ENCODE data around the gene GPR63. TPM values are rescaled to one million over a fixed set of nuclear protein-coding genes. Genes with fewer than 3 reads are reported as not detected.
"Not testable (repeated sequence)": the region's sequence is repeated elsewhere in the genome, so short reads cannot be mapped to it uniquely, and the experiment has no call there.

Gene GPR63
- total RNA-seq (ENCODE audit: low replicate concordance): 13.2 and 18.2 TPM in 2 replicates

DNA sequence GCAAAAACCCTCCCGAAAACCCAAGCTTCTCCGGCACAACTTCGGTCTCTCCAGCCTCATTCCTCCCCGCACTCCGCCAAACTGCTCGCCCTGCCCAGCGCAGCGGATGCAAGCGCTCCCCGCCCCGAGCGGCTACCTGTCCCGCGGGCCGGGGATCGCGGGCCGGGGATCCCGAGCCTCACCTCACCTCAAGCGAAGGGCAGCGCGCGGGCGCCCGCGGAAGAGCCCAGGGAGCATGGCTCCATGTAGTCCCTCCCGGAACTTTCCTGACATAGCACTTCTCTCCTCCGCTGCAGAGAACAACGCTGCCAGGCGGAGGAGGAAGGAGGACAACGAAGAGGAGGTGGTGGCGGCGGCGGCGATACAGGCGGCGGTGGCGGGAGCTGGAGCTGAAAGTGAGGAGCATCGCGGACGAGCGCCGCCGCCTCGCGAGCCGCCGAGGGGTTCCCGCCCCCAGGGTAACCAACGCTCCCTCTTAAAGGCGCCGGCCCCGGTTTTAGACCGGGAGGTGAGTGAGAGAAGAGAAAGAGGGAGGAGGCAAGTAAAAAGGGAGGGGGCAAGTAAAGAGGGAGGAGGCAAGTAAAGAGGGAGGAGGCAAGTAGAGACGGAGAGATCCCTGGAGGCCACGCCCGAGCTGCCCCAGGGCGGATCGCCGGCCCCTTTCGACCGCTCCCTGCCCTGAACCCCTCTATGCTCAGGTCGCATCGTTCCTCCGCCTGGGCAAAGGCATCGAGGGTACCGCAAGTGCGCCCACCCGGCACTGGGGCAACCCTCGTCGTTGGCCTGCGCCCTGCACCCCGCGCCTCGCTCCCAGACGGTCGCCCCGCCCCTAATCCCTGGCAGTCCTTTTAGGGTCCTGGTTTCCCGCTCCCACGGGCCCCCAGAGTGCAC lies at the start of gene GPR63:
TSS of gene GPR63 (minus strand) at position 397 of the 891 bp plus-strand sequence. CDS start 37,746 bp downstream, outside the sequence.
- H4K20me1 ChIP-seq (ENCODE audit: low read depth): peaks cover 8% of the 10 kb centered on the region
- peak within 1 kb of the TSS; percentile 22 for H3K27ac ChIP-seq
- peak within 1 kb of the TSS; percentile 100 for H3K4me3 Mint-ChIP-seq
- peaks cover 21% of the 10 kb centered on the region for H3K27me3 ChIP-seq
- peaks cover 8% of the 10 kb centered on the region for H3K27me3 Mint-ChIP-seq (ENCODE audit: insufficient read depth, low read depth)
- H2AFZ ChIP-seq (replicated peaks): peak within 1 kb of the TSS; percentile 99
- H3K4me2 ChIP-seq: peak within 1 kb of the TSS; percentile 85
- no peaks in the 10 kb centered on the region for H3K9me3 Mint-ChIP-seq
- H3K4me1 ChIP-seq: peaks cover 20% of the 10 kb centered on the region
- peaks cover 8% of the 10 kb centered on the region for H3F3A ChIP-seq (ENCODE audit: low read depth)
- H3K9ac ChIP-seq: peak within 1 kb of the TSS; percentile 60
- H3K9me3 ChIP-seq (ENCODE audit: low read depth): no peaks in the 10 kb centered on the region
- H3K79me2 ChIP-seq (ENCODE audit: low read depth): peaks cover 41% of the 10 kb centered on the region
- peak within 1 kb of the TSS; percentile 82 for H3K4me3 ChIP-seq
- H3K27ac Mint-ChIP-seq: peak within 1 kb of the TSS; percentile 95
- DNase-seq (ENCODE audit: low spot score): peak; percentile 90
- peaks cover 20% of the 10 kb centered on the region for H3K4me1 Mint-ChIP-seq
- no peaks in the 10 kb centered on the region for H3K36me3 Mint-ChIP-seq
- no peaks in the 10 kb centered on the region for H3K36me3 ChIP-seq
- TF ChIP-seq CTCF (IDR thresholded peaks at IDR 0.05) (no peak), EZH2phosphoT487 (IDR thresholded peaks at IDR 0.05) (no peak), EZH2 (IDR thresholded peaks at IDR 0.05) (no peak)

GRCh38 chr6:96886519-96886918 lies 49.2 kb upstream of the GPR63 start:
- Histone ChIP-seq H2AFZ (replicated peaks) (no peak overlapping the region), H3K4me1 (peaks cover 11% of the 10 kb centered on the region), H3K27ac (no peak overlapping the region), H3K36me3 (peaks cover 4% of the 10 kb centered on the region), H3K9ac (no peak overlapping the region), H3K4me3 (no peak overlapping the region), H3K27me3 (no peaks in the 10 kb centered on the region), H3K79me2 (ENCODE audit: low read depth) (no peaks in the 10 kb centered on the region), H4K20me1 (ENCODE audit: low read depth) (no peaks in the 10 kb centered on the region), H3K4me2 (no peak overlapping the region), H3F3A (ENCODE audit: low read depth) (no peaks in the 10 kb centered on the region), H3K9me3 (ENCODE audit: low read depth) (no peaks in the 10 kb centered on the region)
- Mint-ChIP-seq H3K9me3 (no peaks in the 10 kb centered on the region), H3K27me3 (ENCODE audit: insufficient read depth, low read depth) (no peaks in the 10 kb centered on the region), H3K4me1 (peaks cover 12% of the 10 kb centered on the region), H3K36me3 (peaks cover 2% of the 10 kb centered on the region), H3K27ac (no peak overlapping the region), H3K4me3 (no peak overlapping the region)
- no peak for DNase-seq (ENCODE audit: low spot score)
- TF ChIP-seq EZH2 (IDR thresholded peaks at IDR 0.05) (no peak), EZH2phosphoT487 (IDR thresholded peaks at IDR 0.05) (no peak), CTCF (IDR thresholded peaks at IDR 0.05) (no peak)

GRCh38 chr6:96885187-96885631 lies 47.9 kb upstream of the GPR63 start:
- H3K4me1 Mint-ChIP-seq: peaks cover 14% of the 10 kb centered on the region
- not testable (repeated sequence) for H4K20me1 ChIP-seq (ENCODE audit: low read depth); H3K27ac Mint-ChIP-seq; H3K9me3 ChIP-seq (ENCODE audit: low read depth); H3F3A ChIP-seq (ENCODE audit: low read depth); H3K27me3 ChIP-seq; H3K36me3 ChIP-seq; H2AFZ ChIP-seq (replicated peaks); H3K9ac ChIP-seq; H3K27ac ChIP-seq; H3K4me2 ChIP-seq; H3K79me2 ChIP-seq (ENCODE audit: low read depth); H3K4me3 Mint-ChIP-seq; H3K36me3 Mint-ChIP-seq; DNase-seq (ENCODE audit: low spot score); H3K9me3 Mint-ChIP-seq; H3K27me3 Mint-ChIP-seq (ENCODE audit: insufficient read depth, low read depth); H3K4me3 ChIP-seq
- peaks cover 11% of the 10 kb centered on the region for H3K4me1 ChIP-seq

GRCh38 chr6:96878143-96878542 lies 40.9 kb upstream of the GPR63 start:
- H3K4me3 ChIP-seq: no peak overlapping the region
- H3K79me2 ChIP-seq (ENCODE audit: low read depth): no peaks in the 10 kb centered on the region
- no peak overlapping the region for H3K9ac ChIP-seq
- H3F3A ChIP-seq (ENCODE audit: low read depth): no peaks in the 10 kb centered on the region
- no peak overlapping the region for H3K4me2 ChIP-seq
- no peak overlapping the region for H3K27ac Mint-ChIP-seq
- peaks cover 6% of the 10 kb centered on the region for H3K4me1 Mint-ChIP-seq
- H3K9me3 ChIP-seq (ENCODE audit: low read depth): no peaks in the 10 kb centered on the region
- H3K4me3 Mint-ChIP-seq: no peak overlapping the region
- no peaks in the 10 kb centered on the region for H3K36me3 Mint-ChIP-seq
- peaks cover under 1% of the 10 kb centered on the region for H3K4me1 ChIP-seq
- no peaks in the 10 kb centered on the region for H3K27me3 Mint-ChIP-seq (ENCODE audit: insufficient read depth, low read depth)
- H3K9me3 Mint-ChIP-seq: no peaks in the 10 kb centered on the region
- H3K36me3 ChIP-seq: no peaks in the 10 kb centered on the region
- no peak overlapping the region for H3K27ac ChIP-seq
- no peaks in the 10 kb centered on the region for H4K20me1 ChIP-seq (ENCODE audit: low read depth)
- TF ChIP-seq EZH2 (IDR thresholded peaks at IDR 0.05) (no peak), CTCF (IDR thresholded peaks at IDR 0.05) (no peak), EZH2phosphoT487 (IDR thresholded peaks at IDR 0.05) (no peak)
- no peak overlapping the region for H2AFZ ChIP-seq (replicated peaks)
- no peak for DNase-seq (ENCODE audit: low spot score)
- H3K27me3 ChIP-seq: no peaks in the 10 kb centered on the region
